Pancreas (tissue), 10 donors: ENCODE measurements around the gene NPIPA8. TPM values are rescaled to one million over a fixed set of nuclear protein-coding genes. Genes with fewer than 3 reads are reported as not detected.
"Not testable (repeated sequence)": the region's sequence is repeated elsewhere in the genome, so short reads cannot be mapped to it uniquely, and the experiment has no call there.

ENCODE experiments used
- ATAC-seq, 4 donors: fragments of 200-7000 bp; cut with Tn5 transposase; one replicate each; pipeline versions ENCODE4 v1.8.0 to v1.9.1; 2020; ENCODE audit warnings: mild to moderate bottlenecking in 4 of 4, moderate library complexity in 4 of 4
- DNase-seq, 6 donors: peaks; one replicate each; pipeline ENCODE4 v3.0.0-alpha.2; 2020
- FAIRE-seq: peaks from 2 replicates; lab custom pipeline; 2012; peaks lifted over from hg19 to GRCh38; lab: Jason Lieb, UNC
- H3K27ac ChIP-seq, 4 donors: fragments of 200-600 bp; sonication (generic); 1 replicate in 3 of 4; 2 replicates in 1 of 4; pipeline versions ENCODE4 v1.5.0 to v1.8.0; 2020
- H3K27me3 ChIP-seq, 4 donors: fragments of 200-600 bp; one replicate each; pipeline ENCODE4 v1.8.0; 2021
- H3K36me3 ChIP-seq, 3 donors: fragments of 200-600 bp; sonication (generic) in 1 of 3; one replicate each; pipeline versions ENCODE4 v1.5.0 to v1.8.0; 2020 to 2021
- H3K4me1 ChIP-seq, 3 donors: fragments of 200-600 bp; one replicate each; pipeline ENCODE4 v1.8.0; 2021
- H3K4me3 ChIP-seq, 4 donors: fragments of 200-600 bp; sonication (generic) in 2 of 4; one replicate each; pipeline versions ENCODE4 v1.5.0 to v1.8.0; 2020 to 2021
- H3K9me3 ChIP-seq, 4 donors: fragments of 200-600 bp; one replicate each; pipeline ENCODE4 v1.8.0; 2021
- WGBS, 2 donors: extraction: QIAGEN DNeasy Blood & Tissue Kit; methylation state at CpG; one replicate each; pipeline ENCODE4 v1.1.7; 2013; 5-methylcytosine and 5-hydroxymethylcytosine counted together
- intact Hi-C, 3 donors: fragments of 100-400 bp; cut with DNase I; formaldehyde crosslinking; loops; one replicate each; pipeline versions ENCODE4 v1.11.1 to v1.14.2; 2022
- polyA plus RNA-seq, 2 donors: library from polyadenylated mRNA; stranded (reverse); fragments of 200-250 nt; gene quantifications; one replicate each; pipeline ENCODE4 v1.2.3, GENCODE V29; 2013
- total RNA-seq, 6 donors: library from RNA; stranded (reverse); fragmentation: NEBNext Ultra II Directional in 4 of 6; extraction: Animal tissue kit (Norgen Biotek cat#: 25700) in 4 of 6; gene quantifications; one replicate each; pipeline versions ENCODE4 v1.2.1 to v1.2.4, GENCODE V29; 2021 to 2023
- donor health status: healthy with polysubstance abuse.
- donor health status: DM: no; HTN: no; CAD: no; lungs with moderate emphysema.
- donor health status: DM: no; HTN: no; CAD: no.
- donor health status: control.
- donor health status: control.
- donor health status: Bipolar disorder and iron deficiency.
- donor health status: DM: yes; HTN: yes; CAD: no.
- donor health status: DM: no; HTN: no; CAD: no.
- donor health status: DM: no; HTN: no; CAD: no.
- donor health status: DM: yes; HTN: yes; CAD: no.

Gene NPIPA8
- total and polyA plus RNA-seq, 8 donors, result 0.55 to 27.9 (median 6.1) TPM; not detected in 2

DNA sequence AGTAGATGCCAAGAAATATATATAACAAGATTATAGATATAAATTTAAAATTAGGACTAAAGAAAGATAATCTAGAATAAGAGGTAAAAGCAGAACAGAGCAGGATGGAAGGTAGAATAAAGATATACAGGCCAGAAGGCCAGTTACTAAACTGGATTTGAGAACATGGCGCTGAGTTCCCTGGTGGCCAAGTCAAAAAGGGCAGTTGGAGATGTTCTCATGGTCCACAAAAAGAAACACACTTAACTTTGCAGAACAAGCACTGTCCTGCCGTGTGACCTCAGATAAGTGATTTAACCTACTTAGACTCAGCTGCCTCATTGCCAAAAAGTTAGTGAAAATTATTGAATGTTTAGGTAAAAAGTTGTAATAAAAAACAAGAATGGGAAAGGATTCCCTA, 27.4 kb downstream of the NPIPA8 start:
- DNase-seq, H3K9me3 ChIP-seq, intact Hi-C loops, H3K36me3 ChIP-seq, H3K4me1 ChIP-seq, H3K27me3 ChIP-seq, ATAC-seq, H3K4me3 ChIP-seq, H3K27ac ChIP-seq, FAIRE-seq: not testable (repeated sequence)
- no CpG with 5 or more reads among the region's 2 CpGs for WGBS, 2 donors

- H3K4me3 ChIP-seq, H3K9me3 ChIP-seq, H3K4me1 ChIP-seq, ATAC-seq, DNase-seq, H3K27me3 ChIP-seq, H3K27ac ChIP-seq, FAIRE-seq, H3K36me3 ChIP-seq, intact Hi-C loops: not testable (repeated sequence)
- 73 to 81% methylated on average over 1 of the region's 3 CpGs for WGBS, 2 donors
Measured at GRCh38 chr16:18307241-18307640, 29.3 kb downstream of the NPIPA8 start.

DNA sequence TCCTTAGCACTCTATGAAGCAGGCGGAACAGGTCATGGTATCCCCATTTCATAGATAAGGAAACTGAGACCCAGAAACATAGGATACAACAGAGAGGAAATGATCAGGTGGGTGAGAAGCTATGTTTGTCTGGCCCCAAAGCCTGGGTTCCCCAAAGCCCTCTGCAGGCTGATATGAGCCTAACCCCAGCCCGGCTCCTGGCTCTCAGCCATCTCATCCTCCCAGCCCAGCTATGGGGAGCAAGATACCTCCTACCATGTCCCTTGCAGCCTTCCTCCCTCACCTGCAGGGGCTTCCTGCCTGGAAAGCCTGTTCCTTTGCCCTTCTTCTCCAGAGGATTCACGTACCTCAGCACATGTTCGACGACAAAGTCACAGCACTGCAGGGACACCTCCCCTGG, 30.5 kb downstream of the NPIPA8 start:
- ATAC-seq, result not testable (repeated sequence)

DNA sequence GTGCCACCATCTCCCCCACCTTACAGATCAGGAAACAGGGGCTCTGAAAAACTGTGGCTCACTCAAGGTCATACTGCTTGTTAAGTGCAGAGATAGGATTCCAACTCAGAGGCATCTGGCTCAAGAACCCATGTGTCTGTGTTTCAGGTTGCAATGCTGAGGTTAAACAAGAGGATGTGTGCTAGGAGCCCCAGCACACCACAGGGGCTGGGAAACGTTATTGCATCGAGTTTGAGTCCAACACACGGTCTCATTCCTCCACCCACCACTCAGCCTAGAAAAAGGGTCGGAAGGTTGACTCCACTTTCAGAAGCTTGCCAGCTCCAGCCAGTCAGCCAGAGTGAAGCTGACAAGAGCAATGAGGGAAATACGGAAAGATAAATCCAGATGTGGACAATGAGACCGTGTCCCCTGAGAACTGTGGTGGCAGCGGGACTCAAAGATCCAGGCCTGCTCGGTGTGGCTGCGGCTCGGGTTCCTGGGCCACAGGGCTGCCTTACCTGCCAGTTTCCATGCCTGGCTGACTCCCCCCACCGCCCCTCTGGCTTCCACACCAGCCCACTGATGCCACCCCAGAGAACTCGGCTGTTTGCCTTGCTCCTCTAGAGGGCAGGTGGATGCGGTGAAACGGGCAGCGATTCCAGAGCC, 33.4 kb downstream of the NPIPA8 start:
- not testable (repeated sequence) for ATAC-seq

More for the DNA sequence above, 30.5 kb downstream of the NPIPA8 start:
- H3K4me1 ChIP-seq, H3K27ac ChIP-seq, DNase-seq, FAIRE-seq, intact Hi-C loops, H3K9me3 ChIP-seq, H3K4me3 ChIP-seq, H3K27me3 ChIP-seq, H3K36me3 ChIP-seq: not testable (repeated sequence)
- 60 to 67% methylated on average over 2 to 4 of the region's 5 CpGs for WGBS, 2 donors

GRCh38 chr16:18297714-18298113, 38.8 kb downstream of the NPIPA8 start:
- H3K27ac ChIP-seq, H3K9me3 ChIP-seq, H3K27me3 ChIP-seq, DNase-seq, H3K4me1 ChIP-seq, FAIRE-seq, intact Hi-C loops, H3K36me3 ChIP-seq, ATAC-seq, H3K4me3 ChIP-seq: not testable (repeated sequence)
- WGBS, 2 donors, result no CpG with 5 or more reads among the region's 1 CpG

More for the DNA sequence above, 33.4 kb downstream of the NPIPA8 start:
- H3K9me3 ChIP-seq, H3K4me3 ChIP-seq, H3K27ac ChIP-seq, H3K36me3 ChIP-seq, intact Hi-C loops, H3K4me1 ChIP-seq, FAIRE-seq, H3K27me3 ChIP-seq: not testable (repeated sequence)
- 96% methylated on average over 4 of the region's 15 CpGs; no CpG with 5 or more reads in 1 of the 2 donors for WGBS, 2 donors
- DNase-seq, result peak in 1 of 6 donors; percentile 6

DNA sequence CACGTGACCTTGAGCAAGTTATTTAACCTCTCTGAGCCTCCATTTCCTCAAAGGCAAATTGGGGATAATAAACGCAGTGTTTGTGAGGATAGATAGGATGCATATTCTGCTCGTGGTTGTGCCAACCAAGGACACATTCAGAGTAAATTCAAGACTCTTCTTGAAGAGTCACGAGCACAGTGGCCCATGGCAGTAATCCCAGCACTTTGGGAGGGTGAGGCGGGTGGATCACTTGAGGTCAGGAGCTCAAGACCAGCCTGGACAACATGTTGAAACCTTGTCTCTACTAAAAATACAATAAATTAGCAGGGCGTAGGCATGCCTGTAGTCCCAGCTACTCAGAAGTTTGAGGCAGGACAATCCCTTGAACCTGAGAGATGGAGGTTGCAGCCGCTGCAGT, 39.6 kb downstream of the NPIPA8 start:
- H3K4me3 ChIP-seq, FAIRE-seq, ATAC-seq, DNase-seq, H3K27ac ChIP-seq, H3K27me3 ChIP-seq, H3K9me3 ChIP-seq, intact Hi-C loops, H3K4me1 ChIP-seq, H3K36me3 ChIP-seq: not testable (repeated sequence)
- no CpG with 5 or more reads among the region's 7 CpGs for WGBS, 2 donors

DNA sequence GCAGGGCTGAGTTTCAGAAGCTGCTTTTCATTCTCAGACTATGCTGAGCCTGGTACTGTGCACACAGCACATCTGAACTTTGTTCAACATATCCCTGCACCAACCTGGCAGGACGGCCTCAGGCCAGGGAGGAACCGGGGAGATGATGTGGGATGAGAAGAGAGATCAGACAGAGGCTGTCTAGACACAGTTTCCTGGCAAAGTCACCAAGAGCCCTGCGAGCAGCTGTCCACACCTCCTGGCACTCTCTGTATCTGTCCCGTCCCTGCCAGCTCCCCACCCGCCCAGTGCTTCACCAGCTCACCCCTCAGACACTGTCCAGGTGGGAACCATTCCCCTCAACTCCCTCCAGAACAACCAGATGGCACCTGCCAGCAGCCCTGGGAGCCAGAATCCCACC, 42.2 kb downstream of the NPIPA8 start:
- H3K36me3 ChIP-seq, H3K27me3 ChIP-seq, H3K27ac ChIP-seq, intact Hi-C loops, H3K4me3 ChIP-seq, H3K9me3 ChIP-seq, FAIRE-seq, DNase-seq, H3K4me1 ChIP-seq, ATAC-seq: not testable (repeated sequence)
- no CpG with 5 or more reads among the region's 5 CpGs for WGBS, 2 donors

- H3K9me3 ChIP-seq, H3K27me3 ChIP-seq, intact Hi-C loops, ATAC-seq, H3K4me3 ChIP-seq, H3K36me3 ChIP-seq, FAIRE-seq, H3K27ac ChIP-seq, H3K4me1 ChIP-seq, DNase-seq: not testable (repeated sequence)
- WGBS, 2 donors, result 75% methylated on average over 1 of the region's 3 CpGs; no CpG with 5 or more reads in 1 of the 2 donors
Measured at GRCh38 chr16:18293337-18293956, 43.1 kb downstream of the NPIPA8 start.

DNA sequence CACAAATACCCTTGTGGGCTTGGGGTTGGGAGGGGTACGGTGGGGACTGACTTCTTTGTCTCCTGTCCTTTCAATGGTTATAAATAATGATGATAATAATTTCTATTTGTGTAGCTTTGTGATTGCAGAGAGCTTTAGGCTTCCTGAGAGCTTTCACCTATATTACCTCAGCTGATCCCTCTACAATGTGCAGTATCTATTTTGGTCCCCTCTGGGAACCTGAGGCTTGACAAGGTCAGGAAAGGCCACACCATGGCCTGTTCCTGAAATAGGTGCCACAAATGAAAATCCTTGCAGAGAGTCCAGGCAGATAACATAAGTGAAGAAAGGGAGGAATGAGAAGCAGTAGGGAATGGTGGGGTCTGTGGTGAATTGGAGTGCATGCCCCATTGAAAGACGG, 45.6 kb downstream of the NPIPA8 start:
- H3K36me3 ChIP-seq, intact Hi-C loops, DNase-seq, H3K4me3 ChIP-seq, FAIRE-seq, H3K9me3 ChIP-seq, H3K27ac ChIP-seq, H3K4me1 ChIP-seq, ATAC-seq, H3K27me3 ChIP-seq: not testable (repeated sequence)
- no CpG with 5 or more reads among the region's 2 CpGs for WGBS, 2 donors

DNA sequence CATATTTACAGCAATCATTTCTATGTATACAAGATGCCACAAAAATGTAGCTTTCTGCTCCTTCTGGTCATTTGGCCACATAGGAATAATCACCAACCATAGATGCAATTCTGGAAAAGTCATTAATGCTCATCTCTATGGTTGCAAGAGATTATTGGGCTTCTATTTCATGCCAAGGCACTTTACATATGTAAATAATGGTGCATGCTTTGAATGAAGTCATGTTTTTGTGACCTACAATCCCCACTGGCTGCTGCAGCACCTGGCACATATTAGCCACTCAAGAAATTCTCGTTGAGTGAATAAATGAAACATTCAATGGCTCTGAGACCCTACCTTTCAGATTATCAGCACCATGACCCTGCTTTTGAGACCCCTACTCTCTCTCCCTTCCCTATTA, 50.2 kb downstream of the NPIPA8 start:
- FAIRE-seq, H3K9me3 ChIP-seq, H3K27me3 ChIP-seq, ATAC-seq, DNase-seq, intact Hi-C loops, H3K27ac ChIP-seq, H3K36me3 ChIP-seq, H3K4me3 ChIP-seq, H3K4me1 ChIP-seq: not testable (repeated sequence)
- 67% methylated on average over 1 of the region's 1 CpG; no CpG with 5 or more reads in 1 of the 2 donors for WGBS, 2 donors

- not testable (repeated sequence) for FAIRE-seq, H3K36me3 ChIP-seq, ATAC-seq
Measured at GRCh38 chr16:18280319-18280718, 56.2 kb downstream of the NPIPA8 start.

GRCh38 chr16:18276756-18277155, 59.8 kb downstream of the NPIPA8 start:
- H3K36me3 ChIP-seq, ATAC-seq, H3K27ac ChIP-seq, H3K4me3 ChIP-seq, H3K27me3 ChIP-seq, H3K9me3 ChIP-seq, FAIRE-seq, DNase-seq, intact Hi-C loops, H3K4me1 ChIP-seq: not testable (repeated sequence)
- WGBS, 2 donors, result 20 to 38% methylated on average over 1 of the region's 3 CpGs

More at GRCh38 chr16:18280319-18280718, 56.2 kb downstream of the NPIPA8 start:
- H3K27me3 ChIP-seq, H3K4me3 ChIP-seq, intact Hi-C loops, H3K27ac ChIP-seq, H3K4me1 ChIP-seq, DNase-seq, H3K9me3 ChIP-seq: not testable (repeated sequence)
- no CpG with 5 or more reads among the region's 3 CpGs for WGBS, 2 donors
